GM10266 (cell line): ENCODE data around the gene NDUFC1.

Experiments used
- DNase-seq: peaks from one replicate; pipeline ENCODE4 v3.0.0; 2012; ENCODE audit errors: extremely low spot score
- TF ChIP-seq, protein P1 (sequence below): IDR thresholded peaks from 2 replicates; pipeline ENCODE4 v1.5.1; 2012; ENCODE audit warnings: mild to moderate bottlenecking, low read depth; ENCODE audit not compliant: control insufficient read depth, insufficient read depth; ENCODE audit errors: missing control alignments

The NDUFC1 gene

DNA sequence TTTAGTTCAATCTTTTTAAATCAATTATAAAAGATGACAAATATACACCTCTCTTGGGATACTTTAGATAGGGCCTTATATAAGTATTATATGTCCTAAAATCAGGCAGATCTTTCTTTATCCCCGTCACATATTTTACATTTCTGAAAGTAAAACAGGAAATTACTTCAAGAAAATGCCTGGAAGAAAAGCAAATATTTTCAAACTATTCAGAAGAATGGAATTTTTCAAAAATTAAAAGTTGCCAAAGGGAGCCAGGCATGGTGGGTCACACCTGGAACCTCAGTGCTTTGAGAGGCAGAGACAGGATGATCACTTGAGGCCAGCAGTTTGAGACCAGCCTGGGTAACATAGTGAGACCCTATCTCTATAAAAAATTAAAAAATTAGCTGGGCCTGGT is 56.7 kb downstream of the NDUFC1 start:
- DNase-seq: no peak

DNA sequence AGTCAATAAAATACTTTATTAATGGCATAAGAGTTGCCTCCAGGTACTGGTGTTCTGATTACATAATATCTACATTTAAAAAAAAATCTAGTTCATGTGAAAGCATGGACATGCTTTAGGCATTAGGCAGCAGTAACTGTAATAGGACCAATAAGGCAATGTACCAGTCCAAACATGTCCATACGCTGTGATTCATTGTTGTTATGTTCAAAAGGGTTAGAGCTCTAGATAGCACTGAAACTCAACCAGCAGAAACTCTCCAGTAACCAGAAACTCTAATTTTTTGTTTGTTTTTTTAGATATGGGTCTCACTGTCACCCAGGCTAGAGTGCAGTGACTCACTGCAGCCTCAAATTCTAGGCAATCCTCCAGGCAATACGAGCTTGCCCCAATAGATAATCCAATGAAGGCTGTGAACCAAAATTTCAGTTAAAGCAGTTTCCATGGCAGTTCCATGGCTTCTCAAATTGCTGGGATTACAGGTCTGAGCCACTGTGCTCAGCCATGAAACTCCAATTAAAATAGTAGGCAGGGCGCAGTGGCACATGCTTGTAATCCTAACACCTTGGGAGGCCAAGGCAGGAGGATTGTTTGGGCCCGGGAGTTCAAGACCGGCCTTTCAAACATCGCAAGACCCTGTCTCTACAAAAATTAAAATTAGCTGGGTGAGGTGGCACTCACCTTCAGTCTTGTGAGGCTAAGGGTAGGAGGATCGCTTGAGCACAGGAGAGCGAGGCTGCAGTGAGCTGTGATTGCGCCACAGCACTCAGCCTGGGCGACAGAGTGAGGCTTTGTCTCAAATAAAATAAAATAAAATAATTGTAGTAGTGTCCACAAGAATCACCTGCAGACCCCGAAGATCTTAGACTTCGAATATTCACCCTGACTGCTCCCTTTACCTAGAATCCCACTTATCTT is 58.6 kb downstream of the NDUFC1 start:
- TF ChIP-seq, protein P1, sequence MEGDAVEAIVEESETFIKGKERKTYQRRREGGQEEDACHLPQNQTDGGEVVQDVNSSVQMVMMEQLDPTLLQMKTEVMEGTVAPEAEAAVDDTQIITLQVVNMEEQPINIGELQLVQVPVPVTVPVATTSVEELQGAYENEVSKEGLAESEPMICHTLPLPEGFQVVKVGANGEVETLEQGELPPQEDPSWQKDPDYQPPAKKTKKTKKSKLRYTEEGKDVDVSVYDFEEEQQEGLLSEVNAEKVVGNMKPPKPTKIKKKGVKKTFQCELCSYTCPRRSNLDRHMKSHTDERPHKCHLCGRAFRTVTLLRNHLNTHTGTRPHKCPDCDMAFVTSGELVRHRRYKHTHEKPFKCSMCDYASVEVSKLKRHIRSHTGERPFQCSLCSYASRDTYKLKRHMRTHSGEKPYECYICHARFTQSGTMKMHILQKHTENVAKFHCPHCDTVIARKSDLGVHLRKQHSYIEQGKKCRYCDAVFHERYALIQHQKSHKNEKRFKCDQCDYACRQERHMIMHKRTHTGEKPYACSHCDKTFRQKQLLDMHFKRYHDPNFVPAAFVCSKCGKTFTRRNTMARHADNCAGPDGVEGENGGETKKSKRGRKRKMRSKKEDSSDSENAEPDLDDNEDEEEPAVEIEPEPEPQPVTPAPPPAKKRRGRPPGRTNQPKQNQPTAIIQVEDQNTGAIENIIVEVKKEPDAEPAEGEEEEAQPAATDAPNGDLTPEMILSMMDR: no peak
- DNase-seq: no peak

More for the DNA sequence above, 56.7 kb downstream of the NDUFC1 start:
- TF ChIP-seq, protein P1: no peak

DNA sequence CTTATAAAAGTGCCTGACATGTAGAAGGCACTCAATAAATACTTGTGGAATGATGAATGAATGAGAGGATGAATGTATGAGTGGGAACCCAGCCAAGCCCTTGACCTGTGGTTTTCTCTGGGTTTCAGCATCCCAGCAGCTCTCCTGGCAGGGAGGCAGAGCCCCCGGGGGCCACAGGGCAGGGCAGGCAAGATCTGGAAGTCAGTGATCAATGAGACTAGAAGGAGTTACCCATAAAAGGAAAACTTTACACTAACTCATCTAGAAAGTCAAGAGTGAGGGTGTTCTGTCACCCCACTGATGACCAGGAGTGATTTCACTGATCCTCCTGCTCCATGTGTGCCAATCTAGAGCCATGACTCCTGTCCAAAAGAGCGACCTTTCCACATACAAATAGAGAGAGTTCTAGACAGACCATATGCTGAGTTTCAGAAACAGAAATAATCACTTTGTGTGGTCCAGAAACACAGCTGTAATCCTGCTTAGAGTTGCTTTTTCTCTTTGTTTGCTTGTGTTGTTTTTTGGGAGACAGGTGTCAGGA is 59.7 kb downstream of the NDUFC1 start:
- TF ChIP-seq, protein P1: no peak
- DNase-seq: no peak

DNA sequence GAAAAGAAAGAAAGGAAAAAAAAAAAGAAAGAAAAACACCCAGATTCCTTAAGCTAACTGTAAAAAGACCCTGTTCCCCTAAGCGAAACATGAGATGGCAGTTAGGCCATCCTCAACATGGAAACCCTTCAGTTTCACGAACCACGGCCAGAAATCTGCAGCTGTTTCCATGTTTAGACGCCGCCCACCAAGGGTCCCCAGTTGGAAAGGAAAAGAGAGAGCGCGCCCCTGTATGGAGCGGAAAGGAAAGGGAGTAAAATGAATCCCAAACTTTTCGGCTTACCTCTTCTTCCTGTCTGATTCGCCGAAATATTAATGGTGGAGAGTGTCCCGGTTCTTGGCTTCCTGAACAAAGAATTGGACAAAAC is 60.5 kb downstream of the NDUFC1 start:
- TF ChIP-seq, protein P1: no peak
- DNase-seq: no peak

DNA sequence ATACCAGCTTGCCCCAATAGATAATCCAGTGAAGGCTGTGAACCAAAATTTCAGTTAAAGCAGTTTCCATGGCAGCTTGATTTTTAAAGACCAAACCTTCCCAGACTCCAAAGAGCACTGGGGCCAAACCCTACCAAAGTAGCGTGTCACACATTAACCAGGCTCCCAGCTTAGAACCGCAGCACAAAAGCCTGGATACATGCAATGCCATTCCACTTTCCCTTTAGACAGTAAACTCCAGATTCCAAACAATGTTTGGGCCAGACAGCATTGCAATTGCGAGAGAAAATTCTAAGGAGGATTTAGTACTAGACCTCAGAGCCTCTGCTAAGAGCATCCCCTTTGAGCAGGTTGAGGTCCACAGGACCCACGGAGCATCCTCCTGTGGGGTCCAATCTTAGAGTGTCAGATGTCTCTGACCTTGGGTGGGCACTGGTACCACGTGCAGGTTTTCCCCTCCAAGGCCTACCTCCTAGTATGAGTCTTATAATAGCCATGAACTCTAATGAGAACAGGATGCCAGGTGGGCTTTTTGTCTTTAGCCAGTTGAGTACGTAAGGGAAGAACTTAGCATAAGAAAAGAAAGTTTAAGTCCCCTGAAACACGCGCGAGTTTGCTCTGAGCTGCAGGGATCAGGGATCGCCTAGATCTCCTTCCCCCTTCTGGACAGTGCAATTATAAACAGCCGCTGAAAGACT is 61.0 kb downstream of the NDUFC1 start:
- DNase-seq: no peak
- TF ChIP-seq, protein P1: no peak
